GM19467 (cell line): ENCODE results near the gene LRFN2.

ENCODE experiments used
- ATAC-seq: cut with Tn5 transposase; IDR thresholded peaks from one replicate; pipeline ENCODE4 v1.9.1; 2021; ENCODE audit warnings: mild to moderate bottlenecking, moderate library complexity; ENCODE audit not compliant: unreplicated experiment

LRFN2 gene

GRCh38 chr6:40386200-40386599 is 201.0 kb downstream of the LRFN2 start:
- no peak for ATAC-seq

GRCh38 chr6:40383348-40384115 is 203.6 kb downstream of the LRFN2 start:
- no peak for ATAC-seq

GRCh38 chr6:40380271-40380670 is 206.9 kb downstream of the LRFN2 start:
- ATAC-seq = no peak

GRCh38 chr6:40379811-40380210 is 207.4 kb downstream of the LRFN2 start:
- no peak for ATAC-seq

GRCh38 chr6:40378725-40379074 is 208.5 kb downstream of the LRFN2 start:
- ATAC-seq = no peak

GRCh38 chr6:40378071-40378724 is 209.0 kb downstream of the LRFN2 start:
- ATAC-seq = no peak

GRCh38 chr6:40377173-40377806 is 209.9 kb downstream of the LRFN2 start:
- ATAC-seq = no peak

GRCh38 chr6:40376113-40376650 is 211.0 kb downstream of the LRFN2 start:
- no peak for ATAC-seq

- no peak for ATAC-seq
These were observed 213.9 kb downstream of the LRFN2 start for GRCh38 chr6:40373267-40373666.

- no peak for ATAC-seq
These were observed 215.5 kb downstream of the LRFN2 start for GRCh38 chr6:40371621-40372020.

GRCh38 chr6:40371095-40371494 is 216.1 kb downstream of the LRFN2 start:
- no peak for ATAC-seq

- ATAC-seq = no peak
These were observed 217.3 kb downstream of the LRFN2 start for GRCh38 chr6:40369891-40370290.

- no peak for ATAC-seq
These were observed 218.1 kb downstream of the LRFN2 start for GRCh38 chr6:40369042-40369441.

GRCh38 chr6:40362859-40363258 is 224.3 kb downstream of the LRFN2 start:
- ATAC-seq = no peak

GRCh38 chr6:40359808-40360207 is 227.4 kb downstream of the LRFN2 start:
- ATAC-seq = no peak

GRCh38 chr6:40358473-40359460 is 228.4 kb downstream of the LRFN2 start:
- no peak for ATAC-seq

- no peak for ATAC-seq
These were observed 230.8 kb downstream of the LRFN2 start for GRCh38 chr6:40356242-40356910.

- ATAC-seq = no peak
These were observed 231.6 kb downstream of the LRFN2 start for GRCh38 chr6:40355532-40355931.

- no peak for ATAC-seq
These were observed 232.1 kb downstream of the LRFN2 start for GRCh38 chr6:40355066-40355465.

- ATAC-seq = no peak
These were observed 233.2 kb downstream of the LRFN2 start for GRCh38 chr6:40353967-40354452.
